ENCODE data around the gene IFT88.

Gene IFT88

GRCh38 chr13:20704459-20705069, 137.6 kb downstream of the IFT88 start (continued):
- TF ChIP-seq ZNF513 (tag by site-specific recombination; IDR thresholded peaks at IDR 0.05) (no peak), HOXA7 (CRISPR knock-in tag; IDR thresholded peaks at IDR 0.05; ENCODE audit: borderline replicate concordance) (no peak), ZNF621 (tag by site-specific recombination; IDR thresholded peaks at IDR 0.05) (no peak), ZNF677 (tag by site-specific recombination; IDR thresholded peaks at IDR 0.05) (no peak)

- TF ChIP-seq SCRT2 (tag by site-specific recombination; IDR thresholded peaks at IDR 0.05) (no peak), ZFHX2 (tag by site-specific recombination; conservative IDR thresholded peaks at IDR 0.05) (peak; percentile 56), ZNF114 (tag by site-specific recombination; IDR thresholded peaks at IDR 0.05) (no peak), EGR2 (tag by site-specific recombination; IDR thresholded peaks at IDR 0.05; ENCODE audit: low read depth) (peak; percentile 44; the same call in 1 of the 2 replicates), ZBTB8A (tag by site-specific recombination; IDR thresholded peaks at IDR 0.05) (no peak), ZNF747 (tag by site-specific recombination; IDR thresholded peaks at IDR 0.05) (no peak)
- ChIA-PET POLR2A (no interaction called here), CTCF (interaction anchor here (0.7 kb wide), 1 partner anchor 18 kb away, joined by 3 read pairs; no protein-coding TSS in a partner anchor)
- H3K4me1 ChIP-seq (ENCODE audit: control insufficient read depth, insufficient read depth, low read length) = no peaks in the 10 kb centered on the region
- H3K36me3 ChIP-seq (ENCODE audit: control insufficient read depth in 2 of 2, insufficient read depth in 1 of 2, low read length in 2 of 2) = no peaks in the 10 kb centered on the region
- no peak overlapping the region for H3K27ac ChIP-seq (ENCODE audit: extremely low read depth, low read depth, low read length)
- no peaks in the 10 kb centered on the region for H3K9me3 ChIP-seq (ENCODE audit: control insufficient read depth, insufficient read depth, low read depth, low read length)
- no peak overlapping the region for H3K4me3 ChIP-seq (ENCODE audit: low read depth, low read length)
These were observed 139.7 kb downstream of the IFT88 start for GRCh38 chr13:20706661-20707060.

- H3K27ac ChIP-seq (ENCODE audit: extremely low read depth, low read depth, low read length) = no peak overlapping the region
- H3K9me3 ChIP-seq (ENCODE audit: control insufficient read depth, insufficient read depth, low read depth, low read length) = no peaks in the 10 kb centered on the region
- no peaks in the 10 kb centered on the region for H3K36me3 ChIP-seq (ENCODE audit: control insufficient read depth in 2 of 2, insufficient read depth in 1 of 2, low read length in 2 of 2)
- CTCF ChIA-PET = no interaction called here
- H3K4me3 ChIP-seq (ENCODE audit: low read depth, low read length) = no peak overlapping the region
- H3K4me1 ChIP-seq (ENCODE audit: control insufficient read depth, insufficient read depth, low read length) = no peaks in the 10 kb centered on the region
- POLR2A ChIA-PET = no interaction called here
- TF ChIP-seq ZNF777 (tag by site-specific recombination; IDR thresholded peaks at IDR 0.05; ENCODE audit: borderline replicate concordance) (no peak), PRDM6 (tag by site-specific recombination; IDR thresholded peaks at IDR 0.05) (no peak), ZNF776 (tag by site-specific recombination; IDR thresholded peaks at IDR 0.05; ENCODE audit: borderline replicate concordance) (no peak), ZNF701 (tag by site-specific recombination; IDR thresholded peaks at IDR 0.05) (no peak), ZNF404 (tag by site-specific recombination; IDR thresholded peaks at IDR 0.05) (no peak), PBX3 (CRISPR knock-in tag; IDR thresholded peaks at IDR 0.05) (no peak), ZBTB8A (tag by site-specific recombination; IDR thresholded peaks at IDR 0.05) (no peak)
These were observed 141.3 kb downstream of the IFT88 start for GRCh38 chr13:20708216-20708615.

GRCh38 chr13:20709369-20709768, 142.4 kb downstream of the IFT88 start:
- Histone ChIP-seq H3K27ac (ENCODE audit: extremely low read depth, low read depth, low read length) (no peak overlapping the region), H3K36me3 (ENCODE audit: control insufficient read depth in 2 of 2, insufficient read depth in 1 of 2, low read length in 2 of 2) (no peaks in the 10 kb centered on the region), H3K4me3 (ENCODE audit: low read depth, low read length) (no peak overlapping the region), H3K4me1 (ENCODE audit: control insufficient read depth, insufficient read depth, low read length) (no peaks in the 10 kb centered on the region), H3K9me3 (ENCODE audit: control insufficient read depth, insufficient read depth, low read depth, low read length) (no peaks in the 10 kb centered on the region)
- POLR2A ChIA-PET = interaction anchor here (1.0 kb wide), 1 partner anchor 64 kb away, joined by 3 read pairs; the partner anchor contains the start of gene EEF1AKMT1
- CTCF ChIA-PET = interaction anchor here (0.8 kb wide), 1 partner anchor 216 kb away, joined by 3 read pairs; no protein-coding TSS in a partner anchor
- TF ChIP-seq ZNF169 (tag by site-specific recombination; IDR thresholded peaks at IDR 0.05) (no peak), ZNF623 (tag by site-specific recombination; IDR thresholded peaks at IDR 0.05) (no peak), ZNF26 (tag by site-specific recombination; IDR thresholded peaks at IDR 0.05) (no peak), ZNF776 (tag by site-specific recombination; IDR thresholded peaks at IDR 0.05; ENCODE audit: borderline replicate concordance) (no peak), ZNF629 (tag by site-specific recombination; IDR thresholded peaks at IDR 0.05) (no peak), ZNF785 (tag by site-specific recombination; IDR thresholded peaks at IDR 0.05) (no peak), INSM2 (tag by site-specific recombination; IDR thresholded peaks at IDR 0.05) (no peak), ZNF138 (tag by site-specific recombination; IDR thresholded peaks at IDR 0.05; ENCODE audit: borderline replicate concordance) (no peak)
